BE2C (cell line): ENCODE measurements around the gene PRPF19.

ENCODE experiments used
- DNase-seq: peaks from one replicate; pipeline ENCODE4 v3.0.0-alpha.2; 2020
- H3K27me3 ChIP-seq: fragments of 250-450 bp; sonication (Bioruptor Pico); 2 replicates; pipeline ENCODE4 v1.5.1; 2020; ENCODE audit warnings: mild to moderate bottlenecking
- H3K36me3 ChIP-seq: fragments of 250-450 bp; sonication (Bioruptor Pico); 2 replicates; pipeline ENCODE4 v1.5.1; 2020; ENCODE audit warnings: mild to moderate bottlenecking
- H3K4me1 ChIP-seq: fragments of 250-450 bp; sonication (Bioruptor Pico); 2 replicates; pipeline ENCODE4 v1.5.1; 2020
- H3K4me3 ChIP-seq: 2 replicates; pipeline ENCODE4 v1.5.1; 2011; ENCODE audit warnings: low read depth, low read length
- H3K9me3 ChIP-seq: fragments of 250-450 bp; sonication (Bioruptor Pico); 2 replicates; pipeline ENCODE4 v1.5.1; 2020
- TF ChIP-seq, protein P1 (sequence below): IDR thresholded peaks from 2 replicates; pipeline ENCODE4 v1.5.1; 2012; ENCODE audit warnings: mild to moderate bottlenecking, low read depth, low read length

The PRPF19 gene

DNA sequence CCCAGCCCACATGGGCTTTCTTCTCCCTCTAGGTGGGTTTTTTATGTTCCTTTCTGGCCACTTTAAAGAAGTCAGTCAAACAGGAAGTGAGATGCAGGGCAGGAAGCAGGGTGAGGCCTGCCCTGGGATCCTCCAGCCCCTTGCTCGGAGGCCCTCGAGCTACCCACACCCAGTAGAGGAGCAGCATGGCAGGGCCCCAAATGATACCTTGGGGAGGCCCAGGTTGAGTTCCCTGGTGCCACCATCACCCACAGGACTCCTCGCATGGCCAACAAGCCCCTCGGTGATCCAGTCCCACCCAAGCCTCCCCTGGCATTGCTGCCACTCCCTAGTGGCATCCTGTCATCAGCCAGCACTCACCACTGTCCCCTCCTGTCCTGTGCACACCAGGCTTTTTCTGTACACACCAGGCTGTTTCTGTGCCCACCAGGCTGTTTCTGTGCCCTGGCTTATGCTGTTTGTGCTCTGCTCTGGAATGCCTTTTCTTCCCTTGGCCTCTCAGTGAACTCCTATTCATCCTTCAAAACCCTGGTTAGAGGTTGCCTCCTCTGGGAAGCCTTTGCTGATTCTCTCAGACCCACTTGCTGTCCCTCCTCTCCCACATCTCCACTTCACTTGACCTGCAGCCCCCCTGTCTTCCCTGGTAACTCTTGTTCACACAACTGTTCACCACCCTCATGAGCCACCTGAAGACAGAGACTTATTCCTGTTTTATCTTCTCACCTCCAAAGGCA, 47.5 kb downstream of the PRPF19 start:
- TF ChIP-seq, protein P1, sequence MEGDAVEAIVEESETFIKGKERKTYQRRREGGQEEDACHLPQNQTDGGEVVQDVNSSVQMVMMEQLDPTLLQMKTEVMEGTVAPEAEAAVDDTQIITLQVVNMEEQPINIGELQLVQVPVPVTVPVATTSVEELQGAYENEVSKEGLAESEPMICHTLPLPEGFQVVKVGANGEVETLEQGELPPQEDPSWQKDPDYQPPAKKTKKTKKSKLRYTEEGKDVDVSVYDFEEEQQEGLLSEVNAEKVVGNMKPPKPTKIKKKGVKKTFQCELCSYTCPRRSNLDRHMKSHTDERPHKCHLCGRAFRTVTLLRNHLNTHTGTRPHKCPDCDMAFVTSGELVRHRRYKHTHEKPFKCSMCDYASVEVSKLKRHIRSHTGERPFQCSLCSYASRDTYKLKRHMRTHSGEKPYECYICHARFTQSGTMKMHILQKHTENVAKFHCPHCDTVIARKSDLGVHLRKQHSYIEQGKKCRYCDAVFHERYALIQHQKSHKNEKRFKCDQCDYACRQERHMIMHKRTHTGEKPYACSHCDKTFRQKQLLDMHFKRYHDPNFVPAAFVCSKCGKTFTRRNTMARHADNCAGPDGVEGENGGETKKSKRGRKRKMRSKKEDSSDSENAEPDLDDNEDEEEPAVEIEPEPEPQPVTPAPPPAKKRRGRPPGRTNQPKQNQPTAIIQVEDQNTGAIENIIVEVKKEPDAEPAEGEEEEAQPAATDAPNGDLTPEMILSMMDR, result no peak
- Histone ChIP-seq H3K4me3 (no peak overlapping the region), H3K4me1 (no peaks in the 10 kb centered on the region), H3K36me3 (no peaks in the 10 kb centered on the region), H3K9me3 (no peaks in the 10 kb centered on the region), H3K27me3 (no peaks in the 10 kb centered on the region)
- no peak for DNase-seq

DNA sequence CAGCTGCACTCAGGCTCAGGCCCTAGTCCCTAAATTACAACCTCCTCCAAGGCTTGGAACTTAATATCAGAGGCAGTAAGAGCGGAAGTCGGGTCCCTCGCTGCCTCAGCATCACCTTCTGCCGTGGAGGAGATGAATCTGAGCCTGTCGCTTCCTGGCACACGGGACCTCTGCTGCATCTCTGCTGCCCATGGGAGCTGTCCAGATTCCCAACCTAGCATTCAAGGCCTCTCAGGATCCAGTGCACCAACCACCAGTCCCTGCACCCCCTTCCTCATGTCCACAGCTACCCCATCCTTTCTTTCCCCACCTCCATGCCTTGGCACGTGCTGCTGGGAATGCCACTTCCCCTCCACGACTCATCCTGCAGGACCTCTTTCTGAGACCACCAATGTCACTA, 48.1 kb downstream of the PRPF19 start:
- Histone ChIP-seq H3K9me3 (no peaks in the 10 kb centered on the region), H3K36me3 (no peaks in the 10 kb centered on the region), H3K4me3 (no peak overlapping the region), H3K27me3 (no peaks in the 10 kb centered on the region), H3K4me1 (no peaks in the 10 kb centered on the region)
- no peak for DNase-seq
- TF ChIP-seq, protein P1, result no peak

DNA sequence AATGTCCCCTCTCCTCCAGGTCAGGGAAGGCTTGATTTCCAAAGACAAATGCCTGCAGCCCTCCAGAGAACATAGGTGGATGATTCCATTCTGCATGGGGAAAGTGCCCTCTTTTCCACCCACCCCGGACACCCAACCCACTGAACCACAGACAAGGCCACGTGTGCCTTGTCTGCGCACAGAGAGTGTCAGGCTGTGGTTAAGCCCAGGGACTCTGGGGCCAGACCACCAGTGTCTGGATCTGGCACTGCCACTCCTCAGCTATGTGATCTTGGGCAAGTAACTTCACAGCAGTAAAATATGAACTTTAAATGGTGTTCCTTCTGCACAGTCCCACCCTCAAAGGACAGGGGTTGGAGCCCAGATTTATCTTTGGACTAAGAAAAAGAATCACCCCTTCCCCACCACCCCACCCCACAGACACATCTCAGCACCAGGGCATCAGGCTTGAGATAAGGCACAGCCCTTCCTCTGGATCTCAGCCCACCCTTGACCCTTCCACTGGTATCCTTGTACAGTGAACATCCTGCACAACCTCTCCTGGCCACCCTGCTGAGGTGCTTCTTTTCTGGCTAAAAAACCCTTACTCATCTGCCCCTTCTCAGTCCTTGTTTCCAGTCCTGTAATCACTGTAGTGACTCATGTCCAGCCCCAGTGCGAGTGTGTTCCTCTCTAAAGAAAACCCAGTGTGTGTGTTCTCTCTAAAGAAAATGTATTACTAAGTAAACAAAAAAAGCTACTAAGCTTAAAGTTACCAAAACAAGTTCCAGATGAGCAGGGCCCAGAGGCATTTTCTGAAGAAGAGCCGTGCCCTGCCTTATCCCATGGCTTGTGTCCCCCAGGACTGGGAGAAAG, 48.8 kb downstream of the PRPF19 start:
- no peak for DNase-seq
- H3K36me3 ChIP-seq, result no peaks in the 10 kb centered on the region
- TF ChIP-seq, protein P1, result no peak
- no peaks in the 10 kb centered on the region for H3K27me3 ChIP-seq
- H3K4me1 ChIP-seq, result no peaks in the 10 kb centered on the region
- H3K4me3 ChIP-seq, result no peak overlapping the region
- no peaks in the 10 kb centered on the region for H3K9me3 ChIP-seq

DNA sequence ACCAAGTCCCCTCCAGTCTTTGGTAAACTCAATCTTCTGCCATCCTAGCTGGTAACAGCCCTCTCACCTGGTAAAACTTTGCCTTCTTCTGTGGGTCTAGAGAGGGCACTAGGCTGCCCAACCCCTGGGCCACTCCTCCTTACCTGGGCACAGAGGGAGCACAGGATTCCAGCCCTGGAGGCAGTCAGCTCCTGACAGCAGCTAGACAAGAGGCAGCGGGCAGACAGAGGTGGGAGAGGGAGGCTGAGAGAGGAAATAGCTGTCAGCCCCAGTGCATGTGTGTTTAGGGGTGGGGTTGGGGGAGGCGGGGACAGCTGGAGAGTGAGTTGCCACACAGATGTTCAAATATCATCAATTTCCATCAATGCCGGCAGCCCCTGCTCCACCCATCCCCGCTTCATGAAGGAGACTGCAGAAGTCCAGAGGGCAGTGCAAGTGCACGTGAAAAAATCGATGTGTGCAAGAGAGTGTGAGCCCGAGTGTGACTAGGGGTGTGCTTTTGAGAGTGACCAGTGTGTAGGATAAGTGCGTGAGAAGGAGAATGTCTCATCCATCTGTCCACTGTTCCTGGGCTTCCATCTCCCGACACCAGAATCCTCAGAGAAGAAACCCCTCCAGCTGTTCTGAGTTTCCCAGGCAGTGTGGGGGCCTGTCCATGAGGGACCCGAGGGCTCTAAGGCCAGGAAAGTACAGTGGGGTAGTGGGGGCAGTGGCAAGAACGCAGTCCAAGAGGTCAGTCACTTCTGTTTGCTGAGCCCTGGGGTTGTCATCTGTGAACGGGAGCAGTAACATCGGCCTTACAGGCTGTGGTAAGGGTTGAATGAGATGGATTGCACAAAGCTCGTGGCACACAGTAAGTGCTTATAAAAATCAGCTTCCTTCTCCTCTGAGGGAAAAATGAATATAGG, 50.4 kb downstream of the PRPF19 start, which contains the start of gene PTGDR2:
Gene PTGDR2 (minus strand): TSS at position 225 of the 908 bp plus-strand sequence. CDS start 2,228 bp downstream, outside the sequence.
- Histone ChIP-seq H3K36me3 (no peaks in the 10 kb centered on the region; the same call in 1 of the 2 replicates), H3K27me3 (no peaks in the 10 kb centered on the region), H3K9me3 (no peaks in the 10 kb centered on the region), H3K4me3 (no peak within 1 kb of the TSS), H3K4me1 (no peaks in the 10 kb centered on the region)
- TF ChIP-seq, protein P1, result no peak
- no peak for DNase-seq

DNA sequence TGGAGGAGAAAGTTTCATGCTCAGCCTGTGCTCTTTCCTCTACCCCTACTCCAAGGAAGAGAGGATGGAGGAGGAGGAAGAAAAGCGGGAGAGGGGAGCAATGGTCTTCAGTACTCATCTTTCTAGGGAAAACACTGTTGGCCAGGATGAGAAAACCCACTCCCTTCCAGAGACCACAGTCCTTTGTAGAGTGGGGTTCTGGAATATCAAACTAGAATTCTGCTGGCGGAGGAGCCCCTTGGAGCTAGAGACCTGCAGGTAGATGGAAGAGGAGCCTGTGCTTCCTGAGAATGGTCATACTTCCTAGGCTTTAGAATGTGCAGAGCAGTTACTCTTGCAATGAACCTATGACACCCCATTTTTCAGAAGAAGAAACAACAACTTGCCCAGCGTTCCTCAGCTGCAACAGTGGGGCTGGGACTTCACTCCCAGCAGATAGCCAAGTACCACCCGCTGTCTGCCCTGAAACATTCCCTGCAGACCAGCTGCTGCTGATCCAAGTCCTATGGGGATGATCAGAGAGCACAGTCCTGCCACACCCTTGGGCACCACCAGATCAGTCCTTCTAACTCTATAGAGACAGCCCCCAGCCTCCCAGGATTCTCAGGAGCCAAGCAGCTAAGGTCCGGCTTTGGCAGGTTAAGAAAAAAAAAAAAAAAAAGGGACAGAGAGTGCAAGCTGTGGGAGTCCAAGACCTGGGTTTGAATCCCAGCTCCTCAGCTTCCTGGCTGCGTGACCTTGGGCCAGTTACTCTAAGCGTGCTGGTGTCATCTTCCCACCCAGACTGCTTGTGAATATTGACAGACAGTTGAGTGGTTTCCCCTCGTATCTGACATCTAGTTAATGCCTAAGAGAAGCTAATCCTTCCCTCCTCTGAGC, 51.3 kb downstream of the PRPF19 start:
- Histone ChIP-seq H3K27me3 (no peaks in the 10 kb centered on the region), H3K9me3 (no peaks in the 10 kb centered on the region), H3K4me3 (no peak overlapping the region), H3K4me1 (no peaks in the 10 kb centered on the region), H3K36me3 (peaks cover 4% of the 10 kb centered on the region)
- TF ChIP-seq, protein P1, result no peak
- no peak for DNase-seq
